Endothelial cell of umbilical vein (primary cell): ENCODE results near the gene TMUB2. TPM values are rescaled to one million over a fixed set of nuclear protein-coding genes. Genes with fewer than 3 reads are reported as not detected.

ENCODE experiments used
- BruUV-seq: library from RNA; stranded (reverse); fragments of 400-500 nt; replicated peaks from 2 replicates; lab custom pipeline; 2021; lab: Mats Ljungman, UMichigan
- CTCF ChIA-PET: fragments of 300-600, 350-600 bp; sonication (Branson Sonifier 250); formaldehyde crosslinking; loops from one replicate; lab custom pipeline; 2021; ENCODE audit warnings: antibody characterized with exemption, inconsistent platforms; lab: Charles Lee
- POLR2A ChIA-PET: fragments of 300-600, 350-600 bp; sonication (Branson Sonifier 250); formaldehyde crosslinking; loops from one replicate; lab custom pipeline; 2021; ENCODE audit warnings: antibody characterized with exemption, inconsistent platforms; lab: Charles Lee
- DNase-seq: peaks from one replicate; pipeline ENCODE4 v3.0.0-alpha.2; 2011; ENCODE audit warnings: low read depth, low spot score
- FAIRE-seq: peaks from 2 replicates; lab custom pipeline; 2011; peaks lifted over from hg19 to GRCh38; lab: Jason Lieb, UNC
- H2AFZ ChIP-seq: 2 replicates; pipeline ENCODE4 v1.6.0; 2012; ENCODE audit warnings: low read depth, low read length, control low read depth, inconsistent platforms
- H3K27ac ChIP-seq: 2 replicates; pipeline ENCODE4 v1.5.1; 2011; ENCODE audit warnings: low read depth, mild to moderate bottlenecking, control low read depth, low read length, moderate library complexity; ENCODE audit not compliant: insufficient read depth
- H3K27me3 ChIP-seq, 2 experiments: 2 replicates each; pipeline versions ENCODE4 v1.6.0 to v1.6.1; 2011; ENCODE audit warnings: low read length in 2 of 2, mixed read lengths in 1 of 2; ENCODE audit not compliant: control insufficient read depth in 2 of 2, insufficient read depth in 2 of 2
- H3K36me3 ChIP-seq, 2 experiments: 2 replicates in 1 of 2; 3 replicates in 1 of 2; pipeline ENCODE4 v1.5.1; 2011; ENCODE audit warnings: low read length in 2 of 2, mild to moderate bottlenecking in 1 of 2, moderate library complexity in 1 of 2; ENCODE audit not compliant: control insufficient read depth in 2 of 2, insufficient read depth in 2 of 2; ENCODE audit errors: extremely low read depth in 1 of 2
- H3K4me1 ChIP-seq: 3 replicates; pipeline ENCODE4 v1.5.1; 2011; ENCODE audit warnings: mild to moderate bottlenecking, low read length; ENCODE audit not compliant: control insufficient read depth, insufficient read depth; ENCODE audit errors: extremely low read depth
- H3K4me2 ChIP-seq: 2 replicates; pipeline ENCODE4 v1.6.1; 2011; ENCODE audit warnings: low read length, control low read depth, mixed read lengths; ENCODE audit not compliant: insufficient read depth
- H3K4me3 ChIP-seq, 3 experiments: fragments of 200-600 bp in 1 of 3; sonication (generic), shearing (Covaris generic) in 1 of 3; replicated peaks in 1 of 3; 2 replicates each; pipeline ENCODE4 v1.5.1; 2011 to 2016; ENCODE audit warnings: control low read depth in 3 of 3, low read length in 3 of 3, mild to moderate bottlenecking in 2 of 3, inconsistent platforms in 1 of 3, low read depth in 1 of 3, moderate library complexity in 1 of 3; ENCODE audit not compliant: insufficient read depth in 1 of 3
- H3K79me2 ChIP-seq: 2 replicates; pipeline ENCODE4 v1.6.0; 2012; ENCODE audit warnings: low read length, inconsistent platforms; ENCODE audit not compliant: control insufficient read depth, insufficient read depth
- H3K9ac ChIP-seq: replicated peaks from 2 replicates; pipeline ENCODE3; 2011; ENCODE audit warnings: low read length, control low read depth; ENCODE audit not compliant: insufficient read depth; ENCODE audit errors: extremely low read depth
- H3K9me1 ChIP-seq: replicated peaks from 3 replicates; pipeline ENCODE4 v1.6.0; 2011; ENCODE audit warnings: mild to moderate bottlenecking, low read length; ENCODE audit not compliant: control insufficient read depth, insufficient read depth; ENCODE audit errors: extremely low read depth
- H3K9me3 ChIP-seq: replicated peaks from 2 replicates; pipeline ENCODE4 v1.5.1; 2012; ENCODE audit warnings: low read length, inconsistent platforms; ENCODE audit not compliant: control insufficient read depth, insufficient read depth
- H4K20me1 ChIP-seq: replicated peaks from 2 replicates; pipeline ENCODE3; 2011; ENCODE audit warnings: mild to moderate bottlenecking, low read length; ENCODE audit not compliant: control insufficient read depth, insufficient read depth; ENCODE audit errors: extremely low read depth
- EZH2 ChIP-seq: IDR thresholded peaks from 2 replicates; pipeline ENCODE4 v1.6.1; 2012; ENCODE audit warnings: borderline replicate concordance, low read depth, mild to moderate bottlenecking, moderate library complexity, low read length, inconsistent platforms; ENCODE audit not compliant: severe bottlenecking
- FOS ChIP-seq: IDR thresholded peaks from 2 replicates; pipeline ENCODE4 v1.6.1; 2011; ENCODE audit warnings: mild to moderate bottlenecking, low read length, moderate library complexity, borderline replicate concordance; ENCODE audit not compliant: insufficient read depth
- GATA2 ChIP-seq: IDR thresholded peaks from 2 replicates; pipeline ENCODE4 v1.7.0; 2011; ENCODE audit warnings: low read depth, mild to moderate bottlenecking, moderate library complexity, mixed read lengths, low read length; ENCODE audit not compliant: insufficient read length, insufficient read depth
- JUN ChIP-seq: IDR thresholded peaks from 2 replicates; pipeline ENCODE4 v1.6.1; 2011; ENCODE audit warnings: borderline replicate concordance, low read depth; ENCODE audit not compliant: insufficient read length, insufficient read depth
- MYC ChIP-seq: IDR thresholded peaks from one replicate; pipeline ENCODE4 v1.6.1; 2011; ENCODE audit warnings: mild to moderate bottlenecking, low read depth, low read length
- POLR2A ChIP-seq: IDR thresholded peaks from 2 replicates; pipeline ENCODE4 v1.6.1; 2012; ENCODE audit warnings: low read depth, mild to moderate bottlenecking, control low read depth, low read length
- POLR2AphosphoS5 ChIP-seq: IDR thresholded peaks from 2 replicates; pipeline ENCODE4 v1.6.1; 2012; ENCODE audit warnings: low read depth, mild to moderate bottlenecking, control low read depth, low read length, moderate library complexity; ENCODE audit not compliant: insufficient read depth
- dilution Hi-C: fragments of 300-500 bp; cut with MboI; formaldehyde crosslinking; loops from one replicate; pipeline ENCODE4 v1.15.0; 2019; ENCODE audit warnings: low sequenced_read_pairs; ENCODE audit not compliant: extremely low pct_ligation_motif_present
- intact Hi-C: fragments of 100-400 bp; cut with micrococcal nuclease; formaldehyde crosslinking; loops from one replicate; pipeline ENCODE4 v1.10.0; 2022
- polyA plus RNA-seq, 4 experiments: library from polyadenylated mRNA; depleted of rRNA in 3 of 4; stranded (reverse) in 3 of 4; unstranded in 1 of 4; fragments of >200 nt; gene quantifications; 2 replicates each; pipeline versions ENCODE4 v1.2.1 to v1.2.3, GENCODE V29; 2011 to 2012; ENCODE audit warnings: missing spikeins in 1 of 4
- total RNA-seq: library from RNA; stranded (reverse); gene quantifications from 2 replicates; pipeline ENCODE4 v1.2.3, GENCODE V29; 2021
- TF ChIP-seq, protein P1 (sequence below), 2 donors: IDR thresholded peaks; 1 replicate in 1 of 2; 2 replicates in 1 of 2; pipeline ENCODE4 v1.5.1; 2011; ENCODE audit warnings: low read length in 2 of 2, mild to moderate bottlenecking in 2 of 2, moderate library complexity in 2 of 2, control low read depth in 1 of 2, inconsistent platforms in 1 of 2, low read depth in 1 of 2; ENCODE audit not compliant: insufficient read depth in 1 of 2; ENCODE audit errors: extremely low read depth in 1 of 2
- TF ChIP-seq, protein P2 (sequence below): IDR thresholded peaks from 2 replicates; pipeline ENCODE4 v1.6.1; 2011; ENCODE audit not compliant: insufficient read depth, insufficient read length

TMUB2 gene
- total and polyA plus RNA-seq, 2 donors (not counting 3 experiments of a cell fraction or from before 2014, with no cell fraction given) = 43.6 to 72.5 TPM

GRCh38 chr17:44144966-44145739 lies 41.6 kb upstream of the TMUB2 start:
- H3K4me1 ChIP-seq = peaks cover 7% of the 10 kb centered on the region
- no peak overlapping the region for H3K4me2 ChIP-seq
- FAIRE-seq (peak; percentile 46), DNase-seq (no peak)
- no peaks in the 10 kb centered on the region for H3K9me3 ChIP-seq
- no peaks in the 10 kb centered on the region for H3K9me1 ChIP-seq
- no peaks in the 10 kb centered on the region for H4K20me1 ChIP-seq
- no peak overlapping the region for H3K9ac ChIP-seq
- H3K27me3 ChIP-seq = no peaks in the 10 kb centered on the region
- H3K79me2 ChIP-seq = peaks cover 19% of the 10 kb centered on the region
- no TSS peak for BruUV-seq
- POLR2A ChIA-PET = interaction anchor here (0.6 kb wide), 1 partner anchor 591 kb away, joined by 4 read pairs; no protein-coding TSS in a partner anchor
- no peak overlapping the region for H3K4me3 ChIP-seq
- no peak overlapping the region for H3K27ac ChIP-seq
- intact Hi-C loops = no loop called here
- CTCF ChIA-PET = interaction anchor here (1.1 to 1.3 kb wide), 2 partner anchors 22 to 23 kb away, joined by 3 to 4 read pairs; partner anchors contain the start of gene HDAC5
- TF ChIP-seq, protein P1, sequence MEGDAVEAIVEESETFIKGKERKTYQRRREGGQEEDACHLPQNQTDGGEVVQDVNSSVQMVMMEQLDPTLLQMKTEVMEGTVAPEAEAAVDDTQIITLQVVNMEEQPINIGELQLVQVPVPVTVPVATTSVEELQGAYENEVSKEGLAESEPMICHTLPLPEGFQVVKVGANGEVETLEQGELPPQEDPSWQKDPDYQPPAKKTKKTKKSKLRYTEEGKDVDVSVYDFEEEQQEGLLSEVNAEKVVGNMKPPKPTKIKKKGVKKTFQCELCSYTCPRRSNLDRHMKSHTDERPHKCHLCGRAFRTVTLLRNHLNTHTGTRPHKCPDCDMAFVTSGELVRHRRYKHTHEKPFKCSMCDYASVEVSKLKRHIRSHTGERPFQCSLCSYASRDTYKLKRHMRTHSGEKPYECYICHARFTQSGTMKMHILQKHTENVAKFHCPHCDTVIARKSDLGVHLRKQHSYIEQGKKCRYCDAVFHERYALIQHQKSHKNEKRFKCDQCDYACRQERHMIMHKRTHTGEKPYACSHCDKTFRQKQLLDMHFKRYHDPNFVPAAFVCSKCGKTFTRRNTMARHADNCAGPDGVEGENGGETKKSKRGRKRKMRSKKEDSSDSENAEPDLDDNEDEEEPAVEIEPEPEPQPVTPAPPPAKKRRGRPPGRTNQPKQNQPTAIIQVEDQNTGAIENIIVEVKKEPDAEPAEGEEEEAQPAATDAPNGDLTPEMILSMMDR (IDR thresholded peaks at IDR 0.05; ENCODE audit: extremely low read depth in 1 of 2, insufficient read depth in 1 of 2, low read depth in 1 of 2, low read length in 2 of 2) = no peak
- TF ChIP-seq, protein P2, sequence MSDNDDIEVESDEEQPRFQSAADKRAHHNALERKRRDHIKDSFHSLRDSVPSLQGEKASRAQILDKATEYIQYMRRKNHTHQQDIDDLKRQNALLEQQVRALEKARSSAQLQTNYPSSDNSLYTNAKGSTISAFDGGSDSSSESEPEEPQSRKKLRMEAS = no peak
- TF ChIP-seq EZH2 (no peak), POLR2A (no peak), GATA2 (no peak), FOS (no peak), MYC (no peak), POLR2AphosphoS5 (no peak), JUN (no peak)
- no peak overlapping the region for H2AFZ ChIP-seq
- H3K36me3 ChIP-seq = peaks cover 2% of the 10 kb centered on the region in 2 experiments
- dilution Hi-C loops = no loop called here
